ENCODE results near the gene ASXL2.
"Not testable (repeated sequence)": the region's sequence is repeated elsewhere in the genome, so short reads cannot be mapped to it uniquely, and the experiment has no call there.

The ASXL2 gene

GRCh38 chr2:25895018-25895417, 16.7 kb upstream of the ASXL2 start:
- DNase-seq (ENCODE audit: low read depth, low spot score), result no peak
- no peak overlapping the region for H3K4me3 ChIP-seq (ENCODE audit: low read length)

- DNase-seq (ENCODE audit: low read depth, low spot score), result no peak
- no peak overlapping the region for H3K4me3 ChIP-seq (ENCODE audit: low read length)
These were observed 16.0 kb upstream of the ASXL2 start for GRCh38 chr2:25894135-25894830.

GRCh38 chr2:25891672-25892071, 13.4 kb upstream of the ASXL2 start:
- no peak for DNase-seq (ENCODE audit: low read depth, low spot score)
- no peak overlapping the region for H3K4me3 ChIP-seq (ENCODE audit: low read length)

GRCh38 chr2:25887624-25888242, 9.4 kb upstream of the ASXL2 start:
- no peak for DNase-seq (ENCODE audit: low read depth, low spot score)
- no peak overlapping the region for H3K4me3 ChIP-seq (ENCODE audit: low read length)

- DNase-seq (ENCODE audit: low read depth, low spot score), result no peak
- H3K4me3 ChIP-seq (ENCODE audit: low read length), result no peak overlapping the region
These were observed 7.6 kb upstream of the ASXL2 start for GRCh38 chr2:25885933-25886332.

GRCh38 chr2:25881764-25882163, 3.5 kb upstream of the ASXL2 start:
- no peak overlapping the region for H3K4me3 ChIP-seq (ENCODE audit: low read length)
- no peak for DNase-seq (ENCODE audit: low read depth, low spot score)

- no peak for DNase-seq (ENCODE audit: low read depth, low spot score)
- peak overlapping the region; percentile 49 for H3K4me3 ChIP-seq (ENCODE audit: low read length)
These were observed 945 bp upstream of the ASXL2 start for GRCh38 chr2:25879133-25879730.

GRCh38 chr2:25877431-25878360, 591 bp downstream of the ASXL2 start:
- DNase-seq (ENCODE audit: low read depth, low spot score), result peak; percentile 79
- peak overlapping the region; percentile 98 for H3K4me3 ChIP-seq (ENCODE audit: low read length)

- DNase-seq (ENCODE audit: low read depth, low spot score), result no peak
- H3K4me3 ChIP-seq (ENCODE audit: low read length), result no peak overlapping the region
These were observed 6.2 kb downstream of the ASXL2 start for GRCh38 chr2:25872134-25872533.

- DNase-seq (ENCODE audit: low read depth, low spot score), result no peak
- H3K4me3 ChIP-seq (ENCODE audit: low read length), result no peak overlapping the region
These were observed 10.8 kb downstream of the ASXL2 start for GRCh38 chr2:25867396-25868003.

- DNase-seq (ENCODE audit: low read depth, low spot score), result no peak
- H3K4me3 ChIP-seq (ENCODE audit: low read length), result no peak overlapping the region
These were observed 21.9 kb downstream of the ASXL2 start for GRCh38 chr2:25856377-25856776.

- no peak for DNase-seq (ENCODE audit: low read depth, low spot score)
- H3K4me3 ChIP-seq (ENCODE audit: low read length), result no peak overlapping the region
These were observed 23.2 kb downstream of the ASXL2 start for GRCh38 chr2:25855065-25855464.

GRCh38 chr2:25854613-25855012, 23.7 kb downstream of the ASXL2 start:
- no peak overlapping the region for H3K4me3 ChIP-seq (ENCODE audit: low read length)
- no peak for DNase-seq (ENCODE audit: low read depth, low spot score)

- no peak overlapping the region for H3K4me3 ChIP-seq (ENCODE audit: low read length)
- peak; percentile 19 for DNase-seq (ENCODE audit: low read depth, low spot score)
These were observed 25.1 kb downstream of the ASXL2 start for GRCh38 chr2:25853038-25853638.

GRCh38 chr2:25851740-25852503, 26.4 kb downstream of the ASXL2 start:
- DNase-seq (ENCODE audit: low read depth, low spot score), result peak; percentile 86
- peak overlapping the region; percentile 31 for H3K4me3 ChIP-seq (ENCODE audit: low read length)

GRCh38 chr2:25850400-25850799, 27.9 kb downstream of the ASXL2 start:
- H3K4me3 ChIP-seq (ENCODE audit: low read length), result not testable (repeated sequence)
- peak; percentile 47 for DNase-seq (ENCODE audit: low read depth, low spot score)

GRCh38 chr2:25849350-25849749, 28.9 kb downstream of the ASXL2 start:
- H3K4me3 ChIP-seq (ENCODE audit: low read length); DNase-seq (ENCODE audit: low read depth, low spot score): not testable (repeated sequence)

GRCh38 chr2:25845843-25846505, 32.3 kb downstream of the ASXL2 start:
- no peak for DNase-seq (ENCODE audit: low read depth, low spot score)
- no peak overlapping the region for H3K4me3 ChIP-seq (ENCODE audit: low read length)

Measured in Jurkat, Clone E6-1 (cell line).